H1 (cell line): ENCODE results near the gene PLCB1. TPM values are rescaled to one million over a fixed set of nuclear protein-coding genes. Genes with fewer than 3 reads are reported as not detected.

Experiments
- ATF3 ChIP-seq: IDR thresholded peaks from 2 replicates; pipeline ENCODE4 v1.6.1; 2011; ENCODE audit warnings: low read depth, mild to moderate bottlenecking, low read length; ENCODE audit not compliant: insufficient read depth
- EP300 ChIP-seq, 2 experiments: IDR thresholded peaks; 1 replicate in 1 of 2; 2 replicates in 1 of 2; pipeline ENCODE4 v1.6.1; 2011 to 2012; ENCODE audit warnings: low read depth in 2 of 2, low read length in 2 of 2, mild to moderate bottlenecking in 2 of 2, borderline replicate concordance in 1 of 2, inconsistent platforms in 1 of 2, moderate library complexity in 1 of 2
- GABPA ChIP-seq: IDR thresholded peaks from 2 replicates; pipeline ENCODE4 v1.6.1; 2011; ENCODE audit warnings: mild to moderate bottlenecking, low read length, moderate library complexity, borderline replicate concordance; ENCODE audit not compliant: insufficient read depth
- MAX ChIP-seq: IDR thresholded peaks from 2 replicates; pipeline ENCODE4 v1.6.1; 2012; ENCODE audit warnings: inconsistent platforms
- polyA plus RNA-seq, 7 experiments: library from polyadenylated mRNA; depleted of rRNA in 3 of 7; stranded (reverse) in 5 of 7; unstranded in 2 of 7; fragments of >200 nt in 5 of 7; fragments of 200-250 nt in 2 of 7; gene quantifications; 1 replicate in 5 of 7; 2 replicates in 1 of 7; 4 replicates in 1 of 7; pipeline versions ENCODE4 v1.2.1 to v1.2.3, GENCODE V29; 2011 to 2013; ENCODE audit warnings: missing spikeins in 2 of 7, mixed read lengths in 2 of 7
- total RNA-seq: library from RNA; stranded (reverse); fragmentation: NEBNext Ultra II Directional; extraction: Animal tissue kit (Norgen Biotek cat#: 25700); gene quantifications from 2 replicates; pipeline ENCODE4 v1.2.1, GENCODE V29; 2021

PLCB1 gene
- total and polyA plus RNA-seq, 2 of the 8 experiments (the other 6 are each of a cell fraction or from before 2014, with no cell fraction given) = 2.6 to 9.1 TPM

DNA sequence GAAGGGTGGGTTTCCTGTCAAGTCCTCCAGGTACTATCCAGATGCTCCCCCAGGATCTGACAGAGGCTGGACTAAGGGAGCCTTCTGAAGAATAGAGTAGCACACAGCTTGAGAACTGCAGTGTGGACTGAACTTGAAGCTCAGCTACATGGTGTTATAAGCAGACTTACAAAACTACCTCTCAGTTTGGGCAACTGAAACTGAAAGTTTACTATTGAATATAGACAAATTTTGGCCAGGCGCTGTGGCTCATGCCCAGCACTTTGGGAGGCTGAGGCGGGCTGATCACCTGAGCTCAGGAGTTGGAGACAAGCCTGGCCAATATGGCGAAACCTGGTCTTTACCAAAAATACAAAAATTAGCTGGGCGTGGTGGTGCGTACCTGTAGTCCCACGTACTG lies 348.5 kb downstream of the PLCB1 start (continued):
- no peak for TF ChIP-seq ATF3
- no peak for TF ChIP-seq MAX
- TF ChIP-seq GABPA = no peak
- TF ChIP-seq EP300 (IDR thresholded peaks at IDR 0.05; ENCODE audit: borderline replicate concordance in 1 of 2, low read depth in 2 of 2, low read length in 2 of 2) = no peak
